Right lobe of liver (tissue), 6 donors: ENCODE results near the gene ALPP. TPM values are rescaled to one million over a fixed set of nuclear protein-coding genes. Genes with fewer than 3 reads are reported as not detected.
"Not testable (repeated sequence)": the region's sequence is repeated elsewhere in the genome, so short reads cannot be mapped to it uniquely, and the experiment has no call there.

Source experiments
- ATAC-seq, 4 donors: fragments of 200-7000 bp; cut with Tn5 transposase; one replicate each; pipeline ENCODE4 v1.9.1; 2020; ENCODE audit warnings: mild to moderate bottlenecking in 4 of 4, moderate library complexity in 4 of 4
- DNase-seq, 3 donors: peaks; one replicate each; pipeline ENCODE4 v3.0.0-alpha.2; 2020
- H3K27ac ChIP-seq, 3 donors: fragments of 200-600 bp; one replicate each; pipeline ENCODE4 v1.8.0; 2022
- H3K27me3 ChIP-seq, 2 donors: fragments of 200-600 bp; one replicate each; pipeline ENCODE4 v1.8.0; 2022
- H3K36me3 ChIP-seq, 4 donors: fragments of 200-600 bp; sonication (generic) in 1 of 4; one replicate each; pipeline versions ENCODE4 v1.5.1 to v1.8.0; 2017 to 2022; ENCODE audit warnings: control low read depth in 1 of 4
- H3K4me1 ChIP-seq, 4 donors: fragments of 200-600 bp; sonication (generic) in 1 of 4; one replicate each; pipeline versions ENCODE4 v1.5.1 to v1.8.0; 2017 to 2022; ENCODE audit warnings: control low read depth in 1 of 4
- H3K4me3 ChIP-seq, 3 donors: fragments of 200-600 bp; one replicate each; pipeline ENCODE4 v1.8.0; 2022
- H3K9me3 ChIP-seq, 4 donors: fragments of 200-600 bp; sonication (generic) in 1 of 4; one replicate each; pipeline versions ENCODE4 v1.5.1 to v1.8.0; 2017 to 2022; ENCODE audit warnings: control low read depth in 1 of 4
- POLR2A ChIP-seq: fragments of 450-650 bp; IDR thresholded peaks from one replicate; pipeline ENCODE4 v1.6.1; 2017; ENCODE audit warnings: antibody characterized with exemption, mild to moderate bottlenecking
- WGBS: methylation state at CpG from one replicate; pipeline ENCODE4 v1.1.6; 2018; ENCODE audit warnings: low coverage, low lambda C conversion rate; ENCODE audit not compliant: insufficient coverage; ENCODE audit errors: missing lambda C conversion rate; 5-methylcytosine and 5-hydroxymethylcytosine counted together
- intact Hi-C, 2 donors: fragments of 100-400 bp; cut with DNase I; formaldehyde crosslinking; loops; one replicate each; pipeline versions ENCODE4 v1.11.2 to v1.14.1; 2022
- total RNA-seq, 6 experiments: library from RNA; depleted of rRNA in 2 of 6; stranded (reverse); fragments of >200 nt in 2 of 6; fragmentation: NEBNext Ultra II Directional in 3 of 6; extraction: Animal tissue kit (Norgen Biotek cat#: 25700) in 3 of 6; gene quantifications; one replicate each; pipeline versions ENCODE4 v1.1.0 to v1.2.4, GENCODE V29; 2016 to 2023
- TF ChIP-seq, protein P1 (sequence below), 4 donors: fragments of 200-600 bp in 3 of 4; fragments of 450-650 bp in 1 of 4; IDR thresholded peaks; one replicate each; pipeline versions ENCODE4 v1.5.1 to v1.8.0; 2016 to 2022; ENCODE audit warnings: antibody characterized with exemption in 4 of 4, mild to moderate bottlenecking in 2 of 4
- donor health status: DM: no; HTN: yes; CAD: no.
- donor health status: DM: no; HTN: no; CAD: no.
- donor health status: DM: no; HTN: no; CAD: no.
- donor health status: DM: no; HTN: yes; CAD: no.
- donor health status: DM: no; HTN: yes; CAD: no.

ALPP gene
- total RNA-seq, 6 experiments from 2014 or later, result not detected

- WGBS, result 96% methylated on average over 16 of the region's 28 CpGs
- Histone ChIP-seq H3K9me3 (no peaks in the 10 kb centered on the region), H3K36me3 (no peaks in the 10 kb centered on the region), H3K27me3 (no peaks in the 10 kb centered on the region), H3K27ac (no peak overlapping the region), H3K4me1 (no peaks in the 10 kb centered on the region), H3K4me3 (no peak overlapping the region)
- intact Hi-C loops, result no loop called here
- DNase-seq, result peak in 2 of 3 donors; percentile 42 to 54
- no peak for ATAC-seq
- no peak for TF ChIP-seq POLR2A
- TF ChIP-seq, protein P1, sequence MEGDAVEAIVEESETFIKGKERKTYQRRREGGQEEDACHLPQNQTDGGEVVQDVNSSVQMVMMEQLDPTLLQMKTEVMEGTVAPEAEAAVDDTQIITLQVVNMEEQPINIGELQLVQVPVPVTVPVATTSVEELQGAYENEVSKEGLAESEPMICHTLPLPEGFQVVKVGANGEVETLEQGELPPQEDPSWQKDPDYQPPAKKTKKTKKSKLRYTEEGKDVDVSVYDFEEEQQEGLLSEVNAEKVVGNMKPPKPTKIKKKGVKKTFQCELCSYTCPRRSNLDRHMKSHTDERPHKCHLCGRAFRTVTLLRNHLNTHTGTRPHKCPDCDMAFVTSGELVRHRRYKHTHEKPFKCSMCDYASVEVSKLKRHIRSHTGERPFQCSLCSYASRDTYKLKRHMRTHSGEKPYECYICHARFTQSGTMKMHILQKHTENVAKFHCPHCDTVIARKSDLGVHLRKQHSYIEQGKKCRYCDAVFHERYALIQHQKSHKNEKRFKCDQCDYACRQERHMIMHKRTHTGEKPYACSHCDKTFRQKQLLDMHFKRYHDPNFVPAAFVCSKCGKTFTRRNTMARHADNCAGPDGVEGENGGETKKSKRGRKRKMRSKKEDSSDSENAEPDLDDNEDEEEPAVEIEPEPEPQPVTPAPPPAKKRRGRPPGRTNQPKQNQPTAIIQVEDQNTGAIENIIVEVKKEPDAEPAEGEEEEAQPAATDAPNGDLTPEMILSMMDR (IDR thresholded peaks at IDR 0.05), result peak in 3 of 4 donors; percentile 16 to 33 (median 22)
These were observed 45.0 kb upstream of the ALPP start for GRCh38 chr2:232333361-232334135.

DNA sequence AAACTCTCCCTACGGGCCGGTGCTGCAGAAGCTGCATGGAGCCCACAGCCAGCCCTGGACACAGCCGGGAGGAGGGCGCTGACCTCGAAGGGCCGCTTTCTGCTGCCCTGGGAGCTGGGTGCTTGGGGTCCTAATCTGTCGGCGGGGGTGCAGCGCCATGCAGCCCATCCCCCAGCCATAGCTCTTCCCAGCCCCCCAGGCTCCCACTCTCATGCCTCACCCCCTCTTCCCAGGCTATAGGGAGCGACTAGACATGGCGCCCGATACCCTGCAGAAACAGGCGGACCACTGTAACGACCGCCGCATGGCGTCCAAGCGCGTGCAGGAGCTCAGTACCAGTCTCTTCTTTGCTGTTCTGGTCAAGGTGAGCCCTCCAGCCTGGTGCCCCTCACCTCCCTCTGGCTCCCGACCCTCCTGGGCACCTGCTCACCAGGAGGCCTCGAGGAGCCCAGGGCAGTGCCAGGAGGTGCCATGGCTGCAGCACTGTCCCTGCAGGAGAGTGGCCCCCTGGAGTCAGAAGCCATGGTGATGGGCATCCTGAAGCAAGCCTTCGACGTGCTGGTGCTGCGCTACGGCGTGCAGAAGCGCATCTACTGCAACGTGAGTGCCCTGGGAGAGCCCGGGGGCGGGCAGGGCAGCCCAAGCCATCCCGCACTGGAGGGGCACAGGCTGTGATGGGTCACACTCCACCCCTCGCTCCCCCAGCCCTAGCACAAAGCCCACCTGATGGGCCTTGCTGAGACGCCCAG lies 44.2 kb upstream of the ALPP start:
- 96% methylated on average over 5 of the region's 33 CpGs for WGBS
- H3K4me3 ChIP-seq, H3K27ac ChIP-seq, H3K36me3 ChIP-seq, ATAC-seq, H3K4me1 ChIP-seq, intact Hi-C loops, H3K27me3 ChIP-seq, H3K9me3 ChIP-seq: not testable (repeated sequence)
- peak in 2 of 3 donors; percentile 31 to 43 for DNase-seq

- no CpG with 5 or more reads among the region's 6 CpGs for WGBS
- DNase-seq, H3K27me3 ChIP-seq, H3K36me3 ChIP-seq, ATAC-seq, H3K4me3 ChIP-seq, H3K4me1 ChIP-seq, H3K27ac ChIP-seq, intact Hi-C loops, H3K9me3 ChIP-seq: not testable (repeated sequence)
These were observed 43.7 kb upstream of the ALPP start for GRCh38 chr2:232334885-232335205.

GRCh38 chr2:232335206-232335858 lies 43.2 kb upstream of the ALPP start:
- H3K9me3 ChIP-seq, H3K27me3 ChIP-seq, intact Hi-C loops, H3K4me1 ChIP-seq, H3K27ac ChIP-seq, H3K4me3 ChIP-seq, H3K36me3 ChIP-seq: not testable (repeated sequence)
- WGBS, result no CpG with 5 or more reads among the region's 15 CpGs
- ATAC-seq (peak; percentile 13 to 56 (median 49)), DNase-seq (peak in 2 of 3 donors; percentile 37 to 48)
- TF ChIP-seq, protein P1 (IDR thresholded peaks at IDR 0.05), result peak; percentile 13 to 59 (median 50)

- DNase-seq (no peak), ATAC-seq (no peak)
- H3K9me3 ChIP-seq, result no peaks in the 10 kb centered on the region
- 86% methylated on average over 1 of the region's 4 CpGs for WGBS
- no peak overlapping the region for H3K27ac ChIP-seq
- H3K27me3 ChIP-seq, result no peaks in the 10 kb centered on the region
- intact Hi-C loops, result no loop called here
- TF ChIP-seq POLR2A, result no peak
- TF ChIP-seq, protein P1 (IDR thresholded peaks at IDR 0.05), result no peak
- no peaks in the 10 kb centered on the region for H3K4me1 ChIP-seq
- H3K4me3 ChIP-seq, result no peak overlapping the region
- H3K36me3 ChIP-seq, result no peaks in the 10 kb centered on the region
These were observed 42.7 kb upstream of the ALPP start for GRCh38 chr2:232335859-232336215.
